ENCODE measurements around the gene ZBTB16.

The ZBTB16 gene

DNA sequence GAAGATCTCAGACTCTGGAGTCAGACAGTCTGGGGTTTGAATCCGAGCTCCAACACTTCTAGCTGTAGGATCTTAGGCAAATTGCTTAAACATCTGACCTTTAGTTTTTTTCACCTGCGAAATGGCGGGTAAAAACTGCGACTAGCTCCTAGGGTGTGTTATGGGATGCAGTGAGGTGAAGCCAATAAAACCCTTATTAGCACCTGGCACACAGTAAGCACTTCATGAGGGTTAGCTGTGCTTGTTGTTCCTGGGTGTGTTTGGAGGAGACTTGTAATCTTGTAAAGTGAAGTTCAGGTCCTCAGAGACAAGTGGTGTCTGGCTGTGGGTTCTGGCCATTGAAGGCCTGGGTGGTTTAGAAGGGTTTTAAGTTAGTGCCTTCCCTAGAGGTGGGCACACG, 68.9 kb downstream of the ZBTB16 start:
- no peak for DNase-seq (ENCODE audit: low read depth in 1 of 2, low spot score in 1 of 2)

DNA sequence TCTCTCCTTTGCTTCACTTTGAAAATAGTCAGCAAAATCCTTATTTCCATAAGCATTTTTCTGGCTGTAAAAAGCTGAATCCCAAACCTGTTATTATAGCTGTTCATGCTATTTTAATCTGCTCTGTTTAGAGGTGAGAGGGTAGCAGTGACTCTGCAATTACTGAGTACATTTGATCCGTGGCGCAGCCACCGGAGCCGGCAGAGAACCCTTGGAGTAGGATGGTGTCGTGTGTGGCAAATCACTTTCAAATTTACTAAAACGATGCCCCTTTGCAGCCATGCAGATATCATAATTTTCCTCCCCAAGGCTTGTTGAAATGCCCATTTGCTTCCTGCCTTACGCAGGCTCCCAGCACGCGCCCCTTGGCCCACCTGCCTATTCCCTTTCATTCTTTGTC, 69.6 kb downstream of the ZBTB16 start:
- no peak for DNase-seq (ENCODE audit: low read depth in 1 of 2, low spot score in 1 of 2)

DNA sequence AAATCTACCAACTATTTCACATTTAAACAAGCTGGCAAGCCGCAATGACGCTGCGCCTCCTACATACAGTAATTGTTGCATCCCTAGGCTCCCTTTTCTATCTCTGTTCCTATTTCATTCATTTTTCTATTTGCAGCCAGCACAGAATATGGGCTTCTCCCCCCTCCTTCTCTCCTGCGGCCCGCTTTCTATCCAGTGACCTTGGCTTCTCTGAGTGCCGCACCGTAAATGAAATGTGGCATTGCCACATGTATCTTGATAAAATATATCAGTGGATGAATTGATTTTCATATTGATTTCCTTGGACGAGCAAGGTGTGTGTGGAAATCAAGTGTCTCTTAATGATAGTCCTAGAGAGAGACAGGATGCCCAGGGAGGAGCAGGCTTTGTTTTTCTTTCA, 70.2 kb downstream of the ZBTB16 start:
- no peak for DNase-seq (ENCODE audit: low read depth in 1 of 2, low spot score in 1 of 2)

DNA sequence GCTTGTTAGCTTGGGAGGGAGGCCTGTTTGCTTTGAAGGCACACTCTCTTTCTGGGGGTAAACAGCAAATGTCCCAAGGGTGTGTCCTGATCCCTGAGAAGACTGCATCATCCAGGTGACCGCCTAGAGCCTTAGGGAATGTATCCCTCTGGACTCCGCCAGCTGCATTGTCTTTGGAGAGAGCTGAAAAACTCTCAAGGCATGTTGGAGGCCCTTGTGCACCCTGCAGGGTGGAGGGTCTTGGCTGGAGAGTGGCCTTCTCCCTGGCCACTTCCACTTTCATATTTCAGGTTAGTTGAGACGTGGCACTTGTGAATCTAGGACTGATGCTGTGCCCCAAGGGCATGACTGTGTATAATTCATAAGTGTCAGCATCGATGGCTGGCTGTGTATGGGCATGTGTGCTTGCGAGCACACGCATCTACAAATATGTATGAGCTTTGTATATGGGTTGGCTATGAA, 70.6 kb downstream of the ZBTB16 start:
- DNase-seq (ENCODE audit: low read depth in 1 of 2, low spot score in 1 of 2) = no peak

DNA sequence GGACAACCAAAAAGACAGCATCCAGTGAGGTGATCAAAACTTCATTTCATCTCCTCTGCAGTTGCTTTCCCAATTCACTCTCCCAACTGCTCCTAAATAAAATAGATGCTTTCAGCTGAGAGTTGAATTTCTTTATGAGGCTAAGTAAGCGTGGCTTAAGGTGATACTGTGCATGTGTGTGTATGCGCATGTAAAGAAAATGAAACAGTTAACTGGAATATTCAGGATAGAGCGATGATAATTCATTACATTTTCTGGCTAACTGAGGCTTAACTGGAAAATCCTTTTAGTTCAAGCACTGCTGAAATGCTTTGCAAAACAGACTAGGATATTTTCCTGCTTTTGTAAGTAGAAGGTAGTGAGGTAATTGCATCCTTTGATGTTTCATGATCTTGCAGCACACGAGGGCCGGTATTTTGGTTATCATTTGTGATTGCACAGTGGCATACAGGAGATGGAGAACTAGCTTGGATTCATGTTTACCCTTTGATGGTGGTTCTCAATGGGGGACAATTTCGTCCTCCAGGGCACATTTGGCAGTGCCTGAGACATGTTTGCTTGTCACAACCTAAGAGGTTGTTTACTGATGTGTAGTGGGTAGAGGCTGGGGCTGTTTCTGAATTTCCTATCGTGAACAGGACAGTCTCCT, 71.2 kb downstream of the ZBTB16 start:
- no peak for DNase-seq (ENCODE audit: low read depth in 1 of 2, low spot score in 1 of 2)

DNA sequence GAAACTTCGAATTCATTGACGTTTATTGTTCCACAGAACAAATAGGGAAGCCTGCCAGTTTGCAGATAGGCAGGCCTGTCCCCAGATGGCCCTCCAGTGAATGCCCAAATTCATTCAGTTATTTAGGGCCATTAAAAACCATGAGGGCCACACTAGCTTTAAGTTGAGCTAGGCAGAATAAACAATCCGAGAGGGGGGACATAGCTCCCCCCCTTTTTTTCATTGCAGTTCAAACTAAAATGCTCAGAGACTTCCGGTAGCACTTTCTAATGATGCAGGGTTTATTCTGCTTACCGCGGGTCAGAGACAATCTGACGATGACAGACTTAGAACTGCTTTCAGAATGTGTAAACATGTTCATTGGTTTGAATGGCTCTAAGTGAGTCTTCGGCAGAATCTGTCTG, 72.0 kb downstream of the ZBTB16 start:
- peak in 1 of 2 donors; percentile 2 for DNase-seq (ENCODE audit: low read depth in 1 of 2, low spot score in 1 of 2)

DNA sequence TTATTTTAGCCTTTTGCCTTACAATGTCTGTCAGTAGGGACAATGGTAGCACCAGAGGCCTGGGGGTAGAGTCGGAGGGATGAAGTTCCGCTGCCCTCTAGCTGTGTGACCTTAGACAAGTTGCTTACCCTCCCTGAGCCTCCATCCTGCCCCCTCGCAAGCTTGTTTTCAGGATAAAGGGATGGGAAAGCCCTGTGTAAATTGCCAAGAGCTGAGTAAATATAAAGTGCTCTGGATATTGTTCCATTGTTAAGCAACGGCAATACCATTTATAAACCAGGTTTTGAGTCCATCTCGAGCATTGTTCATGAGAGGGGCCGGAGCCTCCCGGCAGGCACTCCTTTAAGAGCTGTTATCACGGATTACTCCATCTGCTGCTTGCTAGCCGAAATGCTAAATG, 72.9 kb downstream of the ZBTB16 start:
- no peak for DNase-seq (ENCODE audit: low read depth in 1 of 2, low spot score in 1 of 2)

DNA sequence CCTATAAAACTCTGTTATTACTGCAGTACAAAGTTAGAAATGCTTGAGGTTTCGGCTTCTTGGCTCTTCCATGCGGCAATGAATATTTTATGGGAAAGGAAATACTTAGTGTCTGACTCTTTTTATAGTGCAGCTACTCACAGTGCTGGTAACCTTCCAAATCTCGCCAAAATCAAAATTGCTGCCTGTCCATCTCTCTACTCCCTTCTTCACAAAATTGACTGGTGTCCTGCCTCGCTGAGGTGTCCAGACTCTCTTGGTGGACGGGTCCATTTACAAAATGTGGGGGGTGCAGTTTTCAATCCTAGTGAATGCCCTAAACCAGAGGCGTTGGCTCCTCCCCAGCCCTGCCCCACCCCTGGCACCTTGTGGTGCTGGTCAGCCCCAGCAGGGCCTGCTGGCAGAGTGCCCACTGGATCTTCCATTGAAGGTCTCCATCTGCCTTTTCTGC, 73.5 kb downstream of the ZBTB16 start:
- no peak for DNase-seq (ENCODE audit: low read depth in 1 of 2, low spot score in 1 of 2)

DNA sequence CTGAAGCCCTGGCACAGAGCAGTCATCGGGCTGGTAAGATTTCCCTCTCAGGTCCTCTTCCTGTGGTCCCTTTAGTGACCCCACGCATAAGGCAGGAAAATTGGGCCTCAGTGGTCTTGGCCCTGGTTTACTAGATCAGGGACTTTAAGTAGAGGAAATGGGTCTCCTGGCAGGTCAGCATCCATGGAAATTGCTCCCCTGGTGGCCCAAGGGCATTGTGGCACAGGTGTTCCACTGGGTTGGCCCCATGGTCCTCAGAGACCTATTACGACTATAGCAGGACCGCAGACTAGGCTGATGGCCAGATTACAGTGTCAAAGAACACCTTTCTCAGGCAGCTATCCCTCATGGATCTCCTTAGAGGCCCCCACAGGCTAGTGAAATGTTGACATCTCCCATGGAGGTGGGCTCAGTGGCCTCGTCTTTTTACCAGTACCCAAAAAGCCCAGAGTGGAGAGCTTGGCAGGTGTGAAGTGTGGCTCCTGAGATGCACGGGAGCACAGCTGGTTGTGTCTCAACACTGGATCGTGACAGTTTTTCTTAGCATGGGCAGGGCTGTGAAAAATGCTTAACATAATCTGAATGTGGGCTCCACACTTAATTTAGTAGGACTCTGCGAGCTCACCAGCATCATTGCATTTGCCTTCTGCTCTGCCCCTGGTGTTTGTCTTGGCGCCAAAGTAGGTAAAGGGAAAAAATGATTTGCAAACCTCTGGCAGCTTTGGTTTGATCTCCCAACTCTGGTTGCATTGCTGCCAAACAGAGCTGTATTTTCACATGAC, 74.2 kb downstream of the ZBTB16 start:
- DNase-seq (ENCODE audit: low read depth in 1 of 2, low spot score in 1 of 2) = no peak

DNA sequence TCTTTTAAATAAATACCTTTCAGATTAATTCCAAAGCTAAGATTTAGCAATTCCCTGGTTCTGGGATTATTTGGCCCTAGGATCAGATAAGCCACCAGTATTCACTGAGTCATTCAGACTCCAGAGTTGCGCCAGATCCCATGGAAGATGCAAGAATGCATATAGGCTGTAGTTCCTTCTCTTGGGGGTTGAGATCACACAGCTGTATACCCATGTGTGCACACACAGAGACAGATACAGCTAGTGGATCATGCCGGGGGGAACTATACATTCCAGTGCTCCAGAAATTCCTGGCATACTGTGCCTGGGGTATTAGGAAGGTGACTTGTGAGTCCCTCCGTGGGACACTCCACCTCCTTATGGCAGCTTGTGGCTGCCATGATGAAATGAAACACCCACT, 75.4 kb downstream of the ZBTB16 start:
- no peak for DNase-seq (ENCODE audit: low read depth in 1 of 2, low spot score in 1 of 2)

DNA sequence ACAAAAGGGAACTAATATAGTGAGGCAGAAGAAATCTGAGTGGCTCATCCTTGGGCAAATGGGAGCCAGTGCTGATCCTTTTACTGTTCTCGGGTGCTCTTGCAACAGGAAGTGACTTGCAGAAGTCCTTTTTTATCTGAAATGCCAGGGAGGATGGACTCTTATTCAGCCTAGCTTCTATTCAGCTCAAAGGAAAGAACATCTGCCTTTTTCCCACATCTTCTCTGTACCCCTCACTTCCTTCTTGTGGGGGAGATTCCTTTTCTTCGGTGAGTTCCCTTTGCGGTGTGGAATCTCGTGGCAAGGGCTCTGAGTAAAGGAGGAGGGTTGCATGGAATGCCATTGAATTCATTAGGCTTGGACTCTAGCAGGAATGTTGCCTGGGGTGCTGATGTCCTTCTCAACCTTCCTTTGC, 76.2 kb downstream of the ZBTB16 start:
- no peak for DNase-seq (ENCODE audit: low read depth in 1 of 2, low spot score in 1 of 2)

DNA sequence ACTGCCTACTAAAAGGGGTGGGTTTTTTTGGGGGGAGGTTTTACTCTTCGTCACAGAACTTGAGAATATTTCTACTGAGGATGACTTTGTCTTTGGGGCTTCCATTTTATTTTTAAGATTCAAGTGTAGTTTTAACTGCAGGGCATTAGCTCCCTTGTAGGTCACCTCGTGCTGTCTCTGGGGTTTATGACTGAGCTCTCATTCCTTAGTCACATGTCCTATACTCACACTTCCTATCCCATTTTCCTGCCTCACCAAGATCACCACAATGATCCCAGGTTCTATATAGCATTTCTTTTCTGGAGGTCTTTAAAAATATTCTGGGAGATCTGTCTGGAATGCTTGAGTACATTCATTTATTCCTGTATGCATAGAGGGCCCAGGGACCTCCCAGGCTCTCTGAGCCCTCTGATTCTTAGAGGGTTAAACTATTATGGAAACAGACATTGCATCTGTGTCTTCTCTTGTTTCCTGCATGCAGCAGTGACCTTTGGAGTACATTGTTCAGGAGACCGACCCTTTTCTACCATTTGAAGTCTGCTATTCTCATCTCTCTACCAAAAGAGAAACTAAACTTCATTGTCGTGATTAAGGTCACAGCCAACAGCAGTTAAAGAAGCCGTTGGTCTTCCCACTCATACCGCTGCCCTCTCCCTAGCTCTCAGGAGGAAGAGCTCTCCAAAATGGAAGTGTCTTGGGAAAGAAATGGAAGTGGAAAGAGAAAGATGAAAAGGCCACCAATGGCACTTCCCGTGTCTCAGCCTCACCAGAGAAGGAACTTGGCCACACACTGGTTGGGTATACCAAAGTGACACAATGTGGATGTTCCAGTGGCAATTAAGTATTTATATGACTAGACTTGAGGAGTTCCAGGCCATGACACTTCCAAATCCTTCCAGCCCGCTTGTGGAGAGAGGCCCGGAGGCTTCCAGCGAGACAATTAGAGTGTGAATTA, 77.5 kb downstream of the ZBTB16 start:
- no peak for DNase-seq (ENCODE audit: low read depth in 1 of 2, low spot score in 1 of 2)

DNA sequence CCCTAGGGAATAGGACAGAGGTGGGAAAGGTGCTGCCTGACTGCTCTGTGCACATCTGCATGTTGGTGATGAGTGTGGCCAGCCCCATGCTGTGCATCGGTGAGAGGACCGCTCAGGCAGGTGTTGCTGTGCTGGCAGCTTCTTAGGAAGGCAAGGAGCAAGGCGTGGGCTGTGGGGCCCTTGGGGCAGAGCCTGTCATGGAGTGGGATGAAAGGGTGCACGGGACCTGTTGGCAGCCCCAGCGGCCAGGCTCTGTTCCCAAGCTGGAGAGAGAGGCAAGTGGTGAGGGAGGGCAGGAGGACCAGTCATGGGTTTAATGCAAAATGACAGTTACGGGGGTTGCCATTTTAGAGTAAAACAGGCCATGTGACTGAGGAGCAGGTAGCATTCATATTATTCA, 78.3 kb downstream of the ZBTB16 start:
- no peak for DNase-seq (ENCODE audit: low read depth in 1 of 2, low spot score in 1 of 2)

DNA sequence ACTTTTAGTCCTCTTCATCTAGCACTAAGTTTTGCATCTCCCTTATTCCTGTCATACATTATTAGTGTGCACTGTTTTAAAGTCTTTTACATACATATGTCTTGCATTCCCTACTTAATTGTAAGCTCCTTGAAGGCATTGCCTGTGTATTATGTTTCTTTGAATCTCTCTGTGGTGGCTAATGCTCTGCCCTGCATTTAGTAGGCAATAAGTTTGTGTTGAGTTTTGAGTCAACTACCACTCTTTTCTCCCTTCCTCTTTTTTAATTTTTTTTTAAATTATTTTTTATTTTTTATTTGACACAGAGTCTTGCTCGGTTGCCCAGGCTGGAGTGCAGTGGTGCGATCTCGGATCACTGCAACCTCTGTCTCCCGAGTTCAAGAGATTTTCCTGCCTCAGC, 78.9 kb downstream of the ZBTB16 start:
- DNase-seq (ENCODE audit: low read depth in 1 of 2, low spot score in 1 of 2) = no peak

DNA sequence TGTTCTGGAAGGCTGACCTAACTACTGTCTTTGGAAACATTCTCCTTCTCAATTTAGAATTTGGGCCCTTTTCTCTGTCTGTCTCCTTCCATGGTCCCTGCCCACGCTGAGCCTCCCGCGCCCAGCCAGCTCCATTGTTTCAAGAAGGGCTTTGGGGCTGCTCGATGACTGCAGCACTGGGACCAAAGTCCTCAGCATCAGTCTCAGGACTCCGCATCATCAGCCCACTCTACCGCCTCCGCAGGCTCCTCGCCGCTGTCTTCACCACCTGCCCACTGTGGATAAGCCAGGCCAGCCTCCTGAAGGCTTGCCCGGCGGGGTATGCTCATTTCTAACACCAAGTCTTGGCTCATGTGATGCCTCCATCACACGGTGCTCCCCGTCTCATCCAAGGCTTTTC, 81.3 kb downstream of the ZBTB16 start:
- no peak for DNase-seq (ENCODE audit: low read depth in 1 of 2, low spot score in 1 of 2)

DNA sequence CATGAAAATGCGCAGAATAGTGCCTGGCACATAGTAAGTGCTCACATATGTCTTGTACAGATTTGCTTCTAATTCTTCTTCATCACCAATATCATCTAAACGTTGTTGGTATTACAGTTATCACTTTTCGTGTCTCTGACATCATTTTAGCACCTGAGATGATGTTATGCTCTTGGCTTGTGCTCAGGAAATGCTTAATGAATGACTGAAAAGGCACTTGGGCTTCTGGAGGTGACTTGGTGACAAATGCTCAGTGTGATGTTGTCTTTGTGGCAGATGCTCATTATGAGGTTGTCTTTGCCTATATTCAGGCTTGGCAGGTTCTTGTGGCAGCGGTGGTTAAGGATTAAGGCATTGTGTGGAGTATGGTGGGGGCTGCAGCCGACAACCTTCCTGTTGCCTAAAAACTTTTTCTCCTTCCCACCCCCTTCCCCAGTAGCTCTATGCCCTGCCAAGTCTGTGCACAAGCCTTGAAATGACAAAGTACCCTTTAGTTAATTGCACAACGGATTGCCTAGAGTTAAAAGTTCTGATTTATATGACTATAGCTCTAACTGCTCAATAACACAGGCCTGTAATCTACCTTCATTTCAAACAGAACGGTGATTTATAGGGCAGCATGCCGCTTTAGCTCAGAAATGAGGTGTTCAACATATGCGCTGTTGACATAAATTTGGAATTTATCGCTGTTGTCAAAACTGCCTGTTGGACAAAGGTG, 82.5 kb downstream of the ZBTB16 start:
- DNase-seq (ENCODE audit: low read depth in 1 of 2, low spot score in 1 of 2) = no peak

DNA sequence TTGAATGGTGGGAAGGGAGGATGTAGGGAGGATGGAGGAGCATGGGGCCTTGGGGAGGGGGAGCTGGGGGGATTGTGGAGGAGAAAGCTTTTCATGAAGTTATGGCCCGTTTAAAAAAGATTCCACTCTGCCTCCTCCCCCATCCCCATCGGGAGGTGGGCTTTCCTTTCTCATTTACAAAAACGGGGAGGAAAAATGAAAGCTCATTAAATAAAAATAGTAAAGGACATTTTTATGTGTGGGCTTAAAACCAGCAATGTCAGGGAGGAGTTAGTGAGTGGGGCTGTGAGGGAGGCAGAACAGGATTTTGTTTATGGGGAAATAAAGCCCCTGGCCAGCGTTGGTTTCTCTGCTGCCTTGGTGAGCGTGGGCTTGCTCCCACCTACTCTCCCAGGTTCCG, 83.2 kb downstream of the ZBTB16 start:
- DNase-seq (ENCODE audit: low read depth in 1 of 2, low spot score in 1 of 2) = no peak

DNA sequence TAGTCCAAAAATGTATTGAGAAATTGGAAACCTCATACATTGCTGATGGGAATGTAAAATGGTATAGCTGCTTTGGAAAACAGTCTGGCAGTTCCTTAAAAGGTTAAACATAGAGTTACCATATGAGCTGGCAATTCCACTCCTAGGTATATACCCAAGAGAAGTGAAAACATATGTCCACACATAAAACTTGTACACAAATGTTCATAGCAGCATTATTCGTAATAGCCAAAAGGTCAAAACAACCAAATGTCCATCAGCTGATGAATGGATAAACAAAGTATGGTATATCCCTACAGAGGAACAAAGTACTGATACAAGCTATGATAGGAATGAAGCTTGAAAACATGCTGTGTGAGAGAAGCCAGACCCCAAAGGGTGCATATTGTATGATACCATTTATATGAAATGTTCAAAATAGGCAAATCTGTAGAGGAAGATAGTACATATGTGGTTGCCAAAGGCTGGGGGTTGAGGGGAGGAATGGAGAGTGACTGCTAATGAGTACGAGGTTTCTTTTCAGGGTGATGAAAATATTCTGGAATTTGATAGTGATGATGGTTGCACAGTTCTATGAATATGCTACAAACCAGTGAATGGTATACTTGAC, 85.8 kb downstream of the ZBTB16 start:
- DNase-seq (ENCODE audit: low read depth in 1 of 2, low spot score in 1 of 2) = no peak

DNA sequence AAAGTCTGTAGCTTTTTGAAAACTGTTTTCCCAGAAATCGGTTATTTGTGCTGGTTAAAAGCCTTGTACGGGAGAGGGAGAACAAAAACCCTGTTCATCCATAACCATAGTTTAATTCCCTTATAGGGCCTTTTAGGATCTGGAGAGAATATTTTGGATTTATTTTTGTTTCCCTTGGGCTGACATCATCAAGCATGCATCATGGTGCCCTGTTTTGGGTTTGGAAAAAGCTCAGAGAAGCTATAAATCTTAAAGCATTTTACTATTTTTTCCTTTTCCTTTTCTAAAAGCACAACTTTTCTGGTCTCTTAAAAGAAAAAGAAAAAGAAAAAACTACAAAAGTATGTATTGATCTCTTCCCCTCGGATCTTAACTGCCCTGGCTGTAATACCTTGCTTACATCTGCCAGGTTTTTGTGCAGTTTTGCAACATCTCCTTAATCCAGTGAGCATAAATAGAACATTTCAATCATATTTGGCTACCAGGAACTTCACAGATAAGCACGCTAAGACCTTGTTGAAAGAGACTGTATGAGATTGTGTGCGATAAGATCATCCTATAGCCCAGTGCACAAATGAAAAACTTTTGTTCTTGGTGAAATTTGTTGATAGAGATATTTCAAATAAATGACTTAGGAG, 88.0 kb downstream of the ZBTB16 start:
- DNase-seq (ENCODE audit: low read depth in 1 of 2, low spot score in 1 of 2) = no peak

DNA sequence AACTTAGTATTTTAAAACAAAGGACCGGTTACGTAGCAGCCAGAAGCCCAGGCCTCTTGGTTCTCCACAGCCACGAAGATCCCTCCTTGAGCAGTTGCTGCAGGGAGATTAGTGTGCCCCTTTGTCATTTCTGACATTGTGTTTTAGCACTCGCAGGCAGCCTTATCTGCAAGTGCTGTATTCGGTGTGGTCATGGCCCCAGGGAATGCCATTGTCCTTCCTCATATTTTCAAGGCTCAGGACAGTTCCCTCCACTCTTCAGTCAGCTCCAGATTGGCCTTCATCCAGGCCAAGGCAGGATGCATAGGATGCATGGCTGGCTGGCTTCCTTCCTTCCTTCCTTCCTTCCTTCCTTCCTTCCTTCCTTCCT, 88.5 kb downstream of the ZBTB16 start:
- no peak for DNase-seq (ENCODE audit: low read depth in 1 of 2, low spot score in 1 of 2)

Data from activated CD4-positive, alpha-beta T cell treated with anti-CD3 and anti-CD28 coated beads, Interleukin-2, amount 50 U/mL, for 24 hours (primary cell).